Activated naive CD4-positive, alpha-beta T cell treated with Interleukin-2 at 50 U/mL for 16 hours (primary cell): ENCODE results near the gene ZNF277.

Source experiments
- DNase-seq: peaks from one replicate; pipeline ENCODE4 v3.0.0-alpha.2; 2020

Gene ZNF277

DNA sequence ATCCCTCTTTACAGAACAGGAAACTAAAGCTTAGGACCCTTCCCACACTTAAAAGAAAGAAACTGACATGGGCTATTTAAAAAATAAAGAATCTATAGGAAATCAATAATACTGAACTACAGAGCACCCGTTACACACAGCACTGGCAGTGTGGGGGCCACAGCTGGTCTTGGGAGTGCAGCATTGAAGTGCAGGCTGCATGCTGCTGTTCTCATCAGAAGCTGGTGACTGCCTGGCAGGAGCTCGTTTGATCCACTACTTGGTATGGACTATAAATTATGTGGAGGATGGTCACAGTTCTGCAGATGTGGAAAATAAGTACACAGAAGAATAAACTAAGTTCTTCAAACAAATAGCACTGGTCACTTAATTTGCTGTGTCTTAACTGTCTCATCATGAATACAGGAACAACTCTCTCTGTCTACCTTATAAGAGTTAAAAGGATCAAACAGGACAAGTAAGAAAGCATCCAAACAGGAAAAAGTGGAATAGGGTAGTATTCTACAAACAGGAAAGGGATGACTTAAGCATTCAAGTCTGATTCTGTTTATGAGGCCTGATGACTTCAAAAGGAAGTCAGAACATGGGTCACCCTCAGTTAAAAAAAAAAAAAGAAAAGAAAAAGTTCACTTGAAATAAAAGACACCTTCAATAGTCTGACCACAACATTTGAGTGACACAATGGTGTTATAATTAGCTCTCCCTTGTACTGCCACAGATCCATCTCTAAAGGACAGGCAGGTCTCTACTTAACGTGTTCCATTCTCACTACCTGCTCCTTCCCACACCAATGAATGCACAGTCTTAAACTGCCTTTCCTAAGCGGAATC lies 21.3 kb upstream of the ZNF277 start:
- DNase-seq: no peak

DNA sequence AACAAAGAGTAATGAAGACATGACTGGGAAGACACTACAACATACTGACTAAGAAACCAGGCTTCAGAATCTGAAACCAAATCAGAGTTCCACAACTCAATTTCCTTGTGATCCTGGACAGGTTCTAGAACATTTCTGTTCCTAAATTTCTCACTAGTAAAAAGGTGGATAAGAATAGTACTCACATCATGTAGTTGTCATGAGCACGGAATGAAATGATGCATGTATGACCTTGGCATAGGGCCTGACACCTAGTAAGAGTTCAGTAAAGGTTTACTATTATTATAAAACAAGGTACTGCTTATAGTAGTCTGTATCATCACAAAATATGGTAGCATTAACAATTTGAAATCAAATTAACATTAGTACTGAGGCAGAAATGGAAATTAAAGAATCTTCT lies 20.2 kb upstream of the ZNF277 start:
- no peak for DNase-seq

DNA sequence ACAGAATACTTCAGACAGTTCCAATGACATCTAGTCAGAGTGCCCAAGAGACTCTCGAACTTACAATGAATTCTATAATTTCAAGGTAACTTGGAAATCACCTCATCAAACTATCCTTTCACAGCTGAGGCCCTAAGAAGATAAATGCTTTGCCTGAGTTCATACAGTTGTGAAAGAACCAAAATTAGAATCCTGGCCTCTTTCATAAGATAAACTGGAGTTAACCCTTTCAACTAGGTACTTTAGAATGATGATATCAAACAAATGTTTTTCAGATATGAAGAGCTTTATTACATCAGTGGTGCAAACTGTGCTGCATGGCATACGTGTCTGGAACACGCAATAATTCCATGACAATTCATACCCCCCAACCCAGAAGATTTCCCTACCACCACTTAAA lies 18.2 kb upstream of the ZNF277 start:
- no peak for DNase-seq

DNA sequence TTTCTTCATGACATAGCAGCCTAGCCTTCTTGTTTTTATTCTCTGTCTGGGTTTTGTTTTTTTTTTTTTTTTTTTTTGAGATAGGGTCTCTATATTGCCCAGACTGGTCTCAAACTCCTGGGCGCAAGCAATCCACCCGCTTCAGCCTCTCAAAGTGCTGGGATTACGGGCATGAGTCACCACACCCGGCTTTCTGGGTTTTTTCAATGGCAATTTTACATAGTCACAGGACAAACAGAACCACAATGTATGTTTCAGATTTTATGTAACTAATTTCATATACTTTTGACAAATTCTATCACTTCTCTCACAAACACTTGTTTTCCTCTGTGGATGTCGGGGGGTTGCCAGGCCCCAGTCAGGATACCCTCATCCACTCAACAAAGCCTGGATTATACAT lies 16.8 kb upstream of the ZNF277 start:
- no peak for DNase-seq

DNA sequence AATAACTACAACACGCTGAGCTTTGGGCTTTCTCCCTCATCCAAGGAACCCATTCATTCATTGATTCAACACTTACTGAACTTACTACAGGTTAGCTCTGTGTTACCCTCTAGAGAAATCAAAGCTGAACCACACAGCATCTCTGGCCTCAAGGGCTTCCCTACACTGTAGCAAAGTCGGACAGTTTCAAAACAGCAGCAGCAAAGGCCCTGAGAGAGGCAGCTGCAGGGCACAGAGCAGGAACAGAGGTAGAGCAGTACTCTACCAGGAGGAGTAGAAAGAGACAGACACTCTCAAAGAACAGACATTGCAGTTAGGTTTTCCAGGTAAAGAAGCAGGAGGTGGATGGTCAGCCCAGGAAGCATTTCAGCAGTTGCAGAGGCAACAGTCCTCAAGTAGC lies 16.4 kb upstream of the ZNF277 start:
- DNase-seq: no peak

DNA sequence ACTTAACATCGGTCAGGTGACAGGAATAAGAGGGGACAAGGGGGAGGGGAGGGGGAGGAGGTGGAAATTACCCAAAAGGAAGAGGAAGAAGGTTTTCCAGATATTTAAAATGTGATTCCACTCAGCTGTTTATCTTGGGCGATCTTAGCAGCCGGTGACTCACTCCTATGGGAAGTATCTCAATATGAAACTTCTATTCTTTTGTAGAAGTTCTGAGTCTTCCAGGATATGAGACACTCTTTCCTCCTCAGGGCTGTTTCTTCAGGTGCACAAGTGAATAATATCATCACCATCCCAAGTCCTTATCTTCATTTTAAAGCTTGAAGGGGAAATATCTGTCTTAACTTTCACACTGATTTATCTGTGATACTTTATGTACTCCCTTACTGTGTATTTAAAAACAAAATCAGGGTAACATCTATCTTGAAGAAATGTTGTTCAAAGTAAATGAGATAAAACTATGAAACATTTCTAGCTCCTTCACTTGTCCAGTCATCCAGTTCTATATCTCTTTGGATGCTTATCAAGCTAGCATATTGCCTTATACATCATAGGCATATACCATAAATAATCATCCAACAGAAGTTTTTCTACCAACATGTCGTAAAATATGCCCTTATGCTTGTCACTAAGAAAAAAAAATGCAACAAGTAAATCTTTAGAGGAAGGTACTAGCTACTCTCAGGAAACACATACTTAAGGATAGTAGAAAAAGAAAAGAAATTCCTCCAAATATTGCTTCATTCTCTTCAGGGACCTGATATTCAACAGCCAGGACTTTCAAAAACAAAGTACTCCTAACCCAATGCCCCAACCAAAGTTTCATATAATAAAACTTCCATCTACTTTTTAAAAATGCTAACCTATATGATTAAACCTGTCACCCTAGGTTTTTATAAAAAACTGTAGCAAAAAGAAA lies 14.0 kb upstream of the ZNF277 start:
- DNase-seq: no peak

DNA sequence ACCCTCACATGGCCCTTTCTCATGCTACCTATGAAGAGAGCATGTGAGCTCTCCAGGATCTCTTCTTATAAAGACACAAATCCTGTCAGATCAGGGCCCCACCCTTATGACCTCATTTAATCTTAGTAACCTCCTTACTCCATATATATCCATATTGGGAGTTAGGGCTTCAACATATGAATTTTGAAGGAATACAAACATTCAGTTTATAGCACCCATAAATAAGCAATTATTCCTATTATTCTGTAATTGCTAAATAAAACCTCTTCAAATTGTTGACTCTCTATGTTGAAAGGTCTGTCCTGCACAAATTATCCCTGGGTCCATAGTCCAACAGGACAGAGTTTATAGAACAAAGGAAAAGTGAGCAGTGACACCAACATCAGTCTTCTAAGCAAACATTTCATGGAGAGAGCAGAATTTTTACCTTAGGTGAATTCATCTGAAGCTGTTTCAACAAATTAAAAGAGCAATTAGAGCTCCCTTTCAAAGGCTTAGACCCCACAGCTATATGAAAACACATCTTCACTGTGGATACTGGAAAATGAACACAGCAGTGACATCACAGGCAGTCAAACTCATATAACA lies 12.5 kb upstream of the ZNF277 start:
- DNase-seq: no peak

DNA sequence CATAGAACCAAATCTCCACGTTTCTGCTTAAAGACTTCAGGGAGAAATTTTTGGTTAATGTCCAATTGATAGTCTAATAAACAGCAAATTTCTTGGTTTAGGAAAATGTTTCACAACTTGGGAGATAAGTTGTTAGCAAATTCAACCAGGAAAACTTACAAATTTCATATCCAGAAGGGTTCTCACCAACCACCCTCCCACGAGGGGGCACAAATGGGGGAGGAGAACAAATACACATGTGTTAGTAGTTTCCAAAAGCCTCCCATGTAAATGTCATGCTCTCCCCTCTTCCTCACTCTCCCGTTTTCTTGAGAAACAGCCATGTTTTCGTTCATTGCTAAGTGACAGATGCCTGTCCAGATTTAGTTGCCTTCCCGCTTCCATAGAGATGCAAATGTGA lies 10.8 kb upstream of the ZNF277 start:
- no peak for DNase-seq

DNA sequence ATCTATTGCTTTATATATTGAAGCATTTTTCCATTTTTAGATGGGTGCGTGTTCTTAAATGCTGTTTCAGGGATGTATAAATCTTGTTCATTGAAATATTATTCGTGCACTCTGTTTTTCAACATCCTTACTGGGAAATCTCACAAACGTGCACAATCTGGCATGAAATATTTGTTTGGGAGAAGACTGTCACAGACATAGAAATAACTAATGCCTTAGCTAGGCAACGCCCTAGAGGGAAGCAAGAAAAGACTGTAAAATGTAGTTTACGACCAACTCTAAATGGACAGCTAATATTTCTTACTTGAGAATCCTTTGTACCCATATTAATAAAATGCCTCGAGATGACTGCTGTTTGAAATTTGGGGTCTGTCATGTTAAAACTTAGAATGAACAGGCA lies 9.2 kb upstream of the ZNF277 start:
- no peak for DNase-seq

DNA sequence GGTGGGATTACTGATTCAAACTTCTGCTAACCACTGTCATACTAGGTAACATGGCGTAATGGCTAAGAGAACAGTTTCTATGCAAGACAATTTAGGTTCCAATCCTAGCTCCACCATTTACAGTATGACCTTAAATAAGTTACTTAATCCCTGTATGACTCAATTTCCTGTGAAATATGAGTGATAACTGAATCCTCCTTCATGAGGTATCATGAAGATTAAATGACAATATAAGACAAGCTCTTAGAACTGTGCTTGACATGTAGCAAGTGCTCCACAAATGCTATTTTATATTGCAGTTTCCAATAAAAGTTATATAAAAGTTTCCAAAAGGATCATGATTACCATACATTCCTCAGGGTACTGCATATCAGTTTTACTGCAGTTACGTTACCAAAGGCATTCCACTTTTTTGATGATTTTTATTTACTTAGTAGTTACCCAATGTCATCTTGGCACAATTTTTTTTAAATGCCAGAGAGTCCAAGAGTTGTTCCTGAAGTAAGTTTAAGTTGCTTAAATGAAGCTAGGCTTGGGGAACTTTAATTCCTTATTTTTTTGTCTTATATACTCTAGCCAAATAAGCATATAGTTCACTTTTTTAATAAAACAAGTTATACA lies 7.3 kb upstream of the ZNF277 start:
- DNase-seq: no peak

DNA sequence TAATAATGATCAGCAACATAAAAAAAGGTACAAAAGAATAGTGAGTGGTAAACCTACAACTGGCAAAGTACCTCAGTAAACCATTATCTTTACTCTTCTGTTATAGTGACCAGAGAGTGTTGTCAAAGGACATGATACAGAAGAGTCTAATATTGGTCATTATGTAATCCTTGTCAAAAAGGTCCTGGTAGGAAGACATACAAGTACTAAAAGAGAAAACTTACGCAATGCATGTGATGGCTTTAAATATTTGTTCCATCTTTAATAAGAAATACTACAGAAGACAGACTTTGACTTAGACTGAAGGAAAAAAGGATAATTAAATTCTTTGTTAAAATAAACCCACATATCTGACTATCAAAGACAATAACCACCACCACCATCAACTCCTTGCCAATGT lies 6.8 kb upstream of the ZNF277 start:
- DNase-seq: no peak

DNA sequence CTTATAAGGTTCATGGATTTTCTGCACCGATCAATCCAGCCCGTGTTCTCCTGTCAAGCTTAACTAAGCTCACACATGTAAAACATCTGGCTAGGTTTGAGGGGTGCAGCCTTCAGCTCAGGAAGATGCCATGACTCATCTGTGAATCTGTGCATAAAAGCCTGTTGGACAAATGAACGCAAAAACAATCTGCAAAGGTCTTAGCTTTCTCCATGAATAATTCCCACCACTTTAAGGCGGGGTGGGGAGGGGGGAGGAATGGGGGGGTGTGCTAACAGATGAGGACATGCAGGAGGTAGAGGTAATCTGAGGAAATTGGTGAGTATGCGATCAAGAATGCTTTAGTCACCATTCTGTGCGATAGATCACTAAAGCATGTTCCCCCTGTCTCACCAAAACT lies 5.1 kb upstream of the ZNF277 start:
- no peak for DNase-seq

DNA sequence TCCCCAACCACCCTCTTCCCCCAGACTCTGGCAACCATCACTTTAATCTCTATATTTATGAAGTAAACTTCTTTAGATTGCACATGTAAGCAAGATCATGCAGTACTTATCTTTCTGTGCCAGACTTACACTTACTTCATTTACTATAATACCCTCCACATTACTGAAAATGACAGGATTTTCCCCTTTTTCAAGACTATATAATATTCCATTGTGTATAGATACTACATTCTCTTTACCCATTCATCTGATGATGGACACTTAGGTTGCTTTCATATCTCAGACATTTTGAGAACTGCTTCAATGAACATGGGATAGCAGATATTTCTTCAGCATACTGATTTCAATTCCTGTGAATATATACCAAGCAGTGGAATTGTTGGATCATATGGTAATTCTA lies 4.7 kb upstream of the ZNF277 start:
- no peak for DNase-seq

DNA sequence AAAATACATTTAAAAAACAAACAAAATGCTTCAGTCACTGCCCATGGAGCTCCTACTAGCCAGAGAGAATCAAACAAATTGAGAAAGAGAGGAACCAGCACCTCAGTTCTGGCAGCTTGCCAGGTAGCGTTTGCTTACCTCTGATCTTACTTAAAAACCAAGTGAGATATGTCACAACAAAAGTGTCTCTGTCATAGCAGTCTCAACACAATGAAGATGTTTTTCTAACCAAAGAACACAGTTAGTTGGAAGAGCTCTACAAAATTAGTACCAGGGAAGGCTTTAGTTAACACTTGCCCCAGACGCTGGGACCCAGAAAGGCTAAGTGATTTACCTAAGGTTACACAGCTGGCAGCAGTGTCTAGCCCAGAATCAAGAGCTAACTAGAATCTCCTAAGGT lies 3.7 kb upstream of the ZNF277 start:
- DNase-seq: no peak

DNA sequence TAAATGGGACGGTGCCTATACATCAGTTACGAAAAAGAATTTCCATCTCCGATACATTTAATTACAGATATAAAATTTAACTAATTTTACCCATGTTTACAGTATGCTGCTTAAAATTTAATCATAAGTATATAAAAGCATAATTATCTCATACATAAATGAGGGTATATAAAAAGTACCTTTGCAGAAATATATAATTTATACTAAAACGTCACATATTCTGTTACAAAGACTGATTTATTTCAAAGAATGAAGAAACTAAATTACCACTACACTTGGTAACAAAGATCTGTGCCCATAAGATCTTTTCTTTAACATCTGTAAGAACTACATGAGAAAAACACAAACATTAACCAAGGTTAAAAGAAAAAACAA lies 3.1 kb upstream of the ZNF277 start:
- no peak for DNase-seq

DNA sequence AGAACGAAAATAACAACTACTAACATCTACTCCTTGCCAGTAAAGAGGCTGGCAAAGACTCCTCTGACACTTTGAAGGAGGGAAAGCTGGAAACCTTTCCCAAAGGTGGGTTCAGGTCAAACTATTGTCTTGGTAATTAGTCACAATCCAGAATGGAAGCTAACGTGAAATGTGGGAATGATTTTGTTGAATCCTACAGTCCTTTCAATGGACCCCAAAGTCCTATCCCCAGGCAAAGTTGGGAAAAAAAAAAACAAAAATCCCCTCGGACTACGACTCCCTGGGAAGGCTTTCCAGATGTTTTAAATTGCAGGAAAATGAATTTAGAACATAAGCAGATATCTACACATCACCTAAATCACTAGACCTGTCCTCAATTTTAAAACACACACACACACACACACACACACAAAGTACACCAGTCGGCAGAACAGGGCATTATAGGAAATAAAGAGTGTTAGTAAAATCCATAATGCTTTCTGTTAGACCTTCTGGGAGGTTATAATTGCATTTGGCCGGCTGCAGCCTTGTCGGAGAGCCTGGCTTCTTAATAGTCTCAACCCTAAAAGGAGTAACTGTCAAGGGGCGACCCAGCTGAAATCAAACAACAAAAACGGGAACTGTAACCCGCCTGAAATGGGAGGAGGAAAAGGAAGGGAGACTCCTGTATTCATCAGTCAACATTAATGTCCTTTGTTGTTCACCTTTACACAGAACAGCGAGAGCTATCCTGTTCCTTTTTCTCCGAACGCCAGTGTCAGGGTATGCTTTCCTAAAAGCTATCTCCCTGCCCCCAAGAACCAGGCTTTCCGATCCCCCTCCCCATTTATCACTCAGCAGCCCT lies 1.8 kb upstream of the ZNF277 start:
- DNase-seq: no peak

DNA sequence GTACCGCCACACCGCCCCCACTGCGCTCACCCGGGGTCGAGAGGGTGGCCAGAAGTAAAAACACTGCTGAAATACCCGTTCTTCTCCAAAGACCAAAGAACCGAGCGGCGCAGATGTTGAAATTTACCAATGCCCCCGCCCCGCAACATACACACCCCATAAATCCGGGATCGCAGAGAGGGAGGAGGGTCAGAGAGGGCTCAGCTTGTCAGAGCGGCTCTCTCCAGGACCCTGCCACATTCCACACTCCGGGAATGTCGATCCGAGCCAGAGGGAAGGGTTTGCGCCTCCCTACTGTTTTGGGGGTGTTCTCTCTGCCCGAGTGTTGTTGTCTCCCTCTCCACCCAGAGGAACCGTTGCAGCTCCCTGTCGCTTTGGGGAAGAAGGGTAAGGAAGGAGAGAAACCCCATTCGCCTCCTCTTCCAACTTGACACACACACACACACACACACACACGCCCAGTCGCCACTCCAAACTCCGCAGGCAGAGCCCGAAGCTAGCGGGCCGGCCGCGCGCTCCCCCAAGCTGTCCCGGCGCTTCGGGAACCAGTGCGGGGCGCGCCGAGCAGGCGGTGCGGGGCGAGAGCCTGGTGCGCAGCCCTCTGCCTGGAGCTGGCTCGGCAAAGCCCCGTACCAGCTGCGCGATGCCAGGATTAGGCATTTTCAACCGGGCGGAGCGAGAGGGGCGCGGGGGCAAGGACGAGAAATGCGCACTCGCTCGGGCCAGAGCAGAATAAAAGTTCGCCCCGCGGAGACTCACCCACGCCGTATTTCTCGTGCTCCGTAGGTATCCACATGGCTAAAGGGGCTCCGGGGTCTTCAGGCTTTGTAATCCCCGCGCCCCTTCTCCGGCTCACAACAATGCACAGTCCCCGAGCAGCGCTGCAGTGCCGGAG lies 905 bp upstream of the ZNF277 start:
- DNase-seq: peak; percentile 43

DNA sequence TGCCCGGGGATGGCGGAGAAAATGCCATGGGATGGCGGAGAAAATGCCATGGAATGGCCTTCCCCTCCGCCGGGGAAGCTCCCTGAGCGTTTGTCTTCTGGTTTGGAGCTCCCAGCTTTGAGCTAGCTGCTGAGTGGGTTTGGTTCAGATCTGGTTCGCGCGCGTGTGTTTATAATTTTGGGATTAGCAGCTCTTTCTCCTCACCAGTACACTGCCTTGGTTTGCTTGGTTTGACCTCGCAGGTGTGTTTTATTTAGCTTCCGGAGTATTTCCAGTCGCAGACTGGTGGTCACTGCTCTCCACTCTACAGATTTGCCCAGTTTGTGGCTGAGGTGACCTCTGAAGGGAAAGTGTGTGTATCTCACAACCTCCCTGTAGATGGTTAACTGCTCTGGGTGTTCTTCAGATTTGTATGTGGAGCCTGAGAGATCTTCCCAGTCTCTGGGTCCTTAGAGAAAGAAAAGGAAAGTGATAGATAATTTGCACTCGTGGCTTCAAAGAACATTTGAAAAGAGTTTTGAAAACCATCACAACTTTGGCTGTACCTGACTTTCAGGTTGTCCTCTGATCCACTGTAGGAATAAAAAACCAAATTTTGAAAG lies 597 bp downstream of the ZNF277 start:
- DNase-seq: no peak

DNA sequence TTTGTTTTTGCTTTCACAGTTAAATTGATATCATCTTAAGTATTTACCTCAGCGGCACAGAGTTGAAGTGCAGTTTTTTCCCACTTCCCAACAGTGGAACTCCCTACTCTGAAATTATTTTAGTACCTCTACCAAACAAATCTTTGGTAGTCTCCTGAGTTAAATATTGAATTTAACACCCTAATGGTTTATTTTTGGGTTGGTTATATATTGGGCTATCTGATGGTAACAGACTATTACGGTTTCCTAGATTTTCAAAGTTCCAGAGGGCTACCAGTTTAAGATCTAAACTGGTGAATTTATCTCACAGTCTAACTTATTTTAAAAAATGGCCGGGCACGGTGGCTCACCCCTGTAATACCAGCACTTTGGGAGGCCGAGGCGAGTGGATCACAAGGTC lies 1.3 kb downstream of the ZNF277 start:
- DNase-seq: no peak

DNA sequence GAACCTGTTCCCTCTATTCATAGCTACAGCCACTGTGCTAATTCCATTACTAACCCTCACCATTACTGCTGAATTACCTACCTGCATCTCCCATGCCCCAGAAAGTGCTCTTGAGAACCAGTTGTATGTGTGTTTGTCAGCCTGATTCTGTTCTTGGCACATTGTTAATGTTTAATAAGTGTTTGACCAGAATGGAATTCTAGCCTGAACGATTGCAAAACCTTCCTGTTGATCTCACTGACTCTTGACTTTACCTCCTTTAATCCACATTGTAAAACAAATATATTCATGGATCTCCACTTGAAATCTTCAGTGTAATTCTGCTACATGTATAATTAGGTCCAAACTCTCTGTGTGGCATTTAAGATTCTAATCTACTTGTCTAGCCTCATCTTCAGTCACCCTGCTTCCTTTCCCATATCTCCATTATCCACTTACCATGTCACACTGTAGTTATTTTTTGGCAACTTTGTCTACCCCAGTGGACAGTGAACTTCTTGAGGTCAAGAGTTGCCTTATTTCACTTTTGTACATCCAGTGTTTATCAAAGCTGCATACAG lies 4.9 kb downstream of the ZNF277 start:
- DNase-seq: no peak

DNA sequence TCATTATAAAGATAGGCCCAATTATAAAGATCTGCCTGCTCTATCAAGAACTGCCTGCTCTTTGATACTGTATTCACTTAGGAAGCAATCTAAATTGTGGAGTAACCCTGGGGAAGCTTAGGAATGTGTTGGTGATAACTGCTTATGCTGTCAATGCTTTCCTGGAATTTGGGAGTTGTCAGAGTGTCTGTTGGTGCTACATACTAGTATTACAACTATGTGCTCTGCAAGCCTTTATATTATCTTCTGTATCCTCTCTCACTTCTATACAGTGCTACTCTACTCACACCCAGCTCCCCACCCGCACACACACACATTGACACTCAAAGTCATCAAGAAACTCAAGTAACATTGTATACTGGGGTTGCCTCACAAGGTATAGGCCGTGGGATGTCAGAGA lies 6.1 kb downstream of the ZNF277 start:
- no peak for DNase-seq
